SJSA1 (cell line): ENCODE measurements around the gene FOXC2. TPM values are rescaled to one million over a fixed set of nuclear protein-coding genes. Genes with fewer than 3 reads are reported as not detected.

Experiments
- DNase-seq, 2 experiments: peaks; one replicate each; pipeline ENCODE4 v3.0.0-alpha.2; 2015 to 2020; ENCODE audit warnings: low spot score in 2 of 2, low read depth in 1 of 2
- H3K27ac ChIP-seq: fragments of 250-450 bp; sonication (Bioruptor Pico); 2 replicates; pipeline ENCODE4 v1.5.1; 2020; ENCODE audit warnings: mild to moderate bottlenecking, moderate library complexity
- H3K27me3 ChIP-seq: fragments of 250-450 bp; sonication (Bioruptor Pico); replicated peaks from 2 replicates; pipeline ENCODE4 v1.5.1; 2020; ENCODE audit warnings: mild to moderate bottlenecking, moderate library complexity
- H3K36me3 ChIP-seq: fragments of 250-450 bp; sonication (Bioruptor Pico); 2 replicates; pipeline ENCODE4 v1.5.1; 2020; ENCODE audit warnings: mild to moderate bottlenecking
- H3K4me1 ChIP-seq: fragments of 250-450 bp; sonication (Bioruptor Pico); replicated peaks from 2 replicates; pipeline ENCODE4 v1.6.1; 2021; ENCODE audit warnings: mild to moderate bottlenecking
- H3K4me3 ChIP-seq: fragments of 250-450 bp; sonication (Bioruptor Pico); 2 replicates; pipeline ENCODE4 v1.5.1; 2020; ENCODE audit warnings: mild to moderate bottlenecking
- H3K9me3 ChIP-seq: fragments of 250-450 bp; sonication (Bioruptor Pico); replicated peaks from 2 replicates; pipeline ENCODE4 v1.5.1; 2020; ENCODE audit warnings: mild to moderate bottlenecking
- total RNA-seq: library from RNA; depleted of rRNA; stranded (reverse); fragments of >200 nt; shearing (Covaris generic); gene quantifications from 2 replicates; pipeline ENCODE4 v1.2.3, GENCODE V29; 2014

Gene FOXC2
- total RNA-seq, 1 experiment from 2014 or later = 3.9 TPM

DNA sequence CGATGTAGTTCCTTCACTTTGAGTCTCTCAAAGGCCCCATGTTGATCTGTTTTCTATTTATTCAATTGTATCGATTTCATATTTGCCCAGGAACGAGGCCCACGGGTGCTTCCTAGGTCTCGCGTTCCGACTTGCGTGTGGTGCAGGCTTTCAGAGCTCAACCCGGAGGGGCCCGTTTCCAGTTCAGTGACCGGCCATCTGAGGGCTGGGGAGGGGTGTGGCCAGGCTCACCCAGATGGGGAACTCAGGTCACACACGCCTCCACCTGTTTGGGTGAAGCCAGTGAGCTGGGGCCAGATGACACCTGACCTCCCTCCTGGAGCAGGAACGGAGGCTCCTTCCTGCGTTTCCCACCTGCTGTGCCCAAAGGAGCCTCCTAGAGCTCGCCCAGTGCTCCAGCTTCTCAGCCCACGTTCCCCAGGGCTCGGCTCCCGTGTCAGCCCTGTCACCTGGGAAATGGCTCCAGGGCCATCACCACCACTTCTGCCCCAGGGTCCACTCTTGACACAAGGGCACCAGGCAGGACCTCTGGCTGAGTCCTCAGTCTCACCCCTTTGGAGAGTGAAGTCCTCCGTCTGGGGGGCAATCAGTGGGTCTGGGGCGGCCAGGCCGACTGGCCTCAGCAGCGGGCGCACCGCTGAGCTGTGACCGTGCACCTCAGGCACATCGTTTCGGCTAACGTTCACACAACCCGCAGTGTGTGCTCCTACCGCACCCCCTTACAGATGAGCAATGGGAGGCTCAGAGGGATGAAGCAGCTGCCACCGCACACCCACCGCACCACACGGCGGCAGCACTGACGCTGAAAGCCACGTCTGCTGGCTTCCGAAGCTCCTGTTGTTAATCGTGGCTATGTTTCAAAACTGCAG, 38.3 kb upstream of the FOXC2 start:
- DNase-seq = no peak
- Histone ChIP-seq H3K4me1 (peaks cover 8% of the 10 kb centered on the region), H3K9me3 (no peaks in the 10 kb centered on the region), H3K4me3 (no peak overlapping the region), H3K36me3 (no peaks in the 10 kb centered on the region; the same call in 1 of the 2 replicates), H3K27me3 (no peaks in the 10 kb centered on the region), H3K27ac (no peak overlapping the region)

DNA sequence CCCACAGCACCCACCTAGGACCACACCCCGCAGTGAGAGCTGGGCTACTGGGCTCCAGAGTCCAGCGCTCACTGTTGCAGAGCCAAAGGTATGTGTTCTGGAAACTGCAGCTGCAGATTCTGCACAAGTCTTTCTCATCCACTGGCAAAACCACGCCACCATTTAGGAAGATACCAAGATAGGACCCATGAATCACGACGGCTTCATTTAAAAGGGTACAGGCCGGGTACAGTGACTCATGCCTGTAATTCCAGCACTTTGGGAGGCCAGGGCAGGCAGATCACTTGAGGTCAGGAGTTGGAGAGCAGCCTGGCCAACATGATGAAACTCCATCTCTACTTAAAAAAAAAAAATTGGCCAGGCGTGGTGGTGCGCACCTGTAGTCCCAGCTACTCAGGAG, 37.5 kb upstream of the FOXC2 start:
- H3K27me3 ChIP-seq = no peaks in the 10 kb centered on the region
- DNase-seq = peak in 1 of 2 experiments; percentile 33
- H3K4me1 ChIP-seq = peaks cover 8% of the 10 kb centered on the region
- H3K36me3 ChIP-seq = no peaks in the 10 kb centered on the region; the same call in none of the 2 replicates
- H3K27ac ChIP-seq = no peak overlapping the region
- no peaks in the 10 kb centered on the region for H3K9me3 ChIP-seq
- H3K4me3 ChIP-seq = no peak overlapping the region

DNA sequence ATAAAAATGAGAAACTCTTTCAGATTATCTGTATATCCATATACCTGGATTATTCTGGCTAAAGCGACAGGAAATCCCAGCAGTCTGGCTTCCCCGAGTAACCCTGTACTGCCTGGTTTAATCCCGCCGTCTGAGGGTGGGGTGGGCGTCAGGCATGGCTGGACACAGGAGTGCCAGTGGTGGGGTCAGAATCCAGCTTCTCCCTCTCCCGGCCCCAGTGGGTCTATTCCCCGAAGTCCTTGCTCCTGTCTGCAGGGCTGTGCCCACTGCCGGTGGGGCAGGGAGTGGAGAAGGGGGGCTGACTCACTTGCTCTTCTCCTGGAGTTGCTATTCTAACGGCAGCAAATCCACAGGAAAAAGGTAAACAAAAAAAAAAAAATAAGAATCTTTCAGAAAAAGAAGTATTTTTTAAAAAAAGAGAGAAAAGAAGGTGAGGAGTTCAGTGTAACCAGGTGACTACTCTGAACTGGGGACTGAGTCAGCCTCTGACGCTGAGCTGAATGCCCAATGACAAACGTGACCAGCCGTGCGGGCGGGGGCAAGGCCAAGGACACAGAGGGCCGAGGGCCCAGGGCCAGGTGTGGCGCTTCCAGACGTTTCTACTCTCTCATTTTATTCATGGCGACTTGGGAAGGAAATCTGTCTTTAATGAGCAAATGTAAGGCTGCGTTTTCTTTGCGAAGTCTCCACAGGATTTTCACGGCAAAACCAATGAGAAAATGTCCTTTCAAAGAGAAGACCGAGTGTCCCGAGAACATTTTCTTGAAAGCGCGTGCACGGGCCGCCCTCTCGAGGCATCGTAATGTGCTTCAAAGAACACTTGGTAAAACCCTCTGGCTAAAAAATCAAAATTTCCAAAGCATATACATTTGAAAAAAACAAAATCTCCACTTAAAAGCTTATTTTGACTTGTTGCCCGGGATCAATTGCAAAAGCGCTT, 36.1 kb upstream of the FOXC2 start:
- DNase-seq = no peak
- H3K27ac ChIP-seq = no peak overlapping the region

DNA sequence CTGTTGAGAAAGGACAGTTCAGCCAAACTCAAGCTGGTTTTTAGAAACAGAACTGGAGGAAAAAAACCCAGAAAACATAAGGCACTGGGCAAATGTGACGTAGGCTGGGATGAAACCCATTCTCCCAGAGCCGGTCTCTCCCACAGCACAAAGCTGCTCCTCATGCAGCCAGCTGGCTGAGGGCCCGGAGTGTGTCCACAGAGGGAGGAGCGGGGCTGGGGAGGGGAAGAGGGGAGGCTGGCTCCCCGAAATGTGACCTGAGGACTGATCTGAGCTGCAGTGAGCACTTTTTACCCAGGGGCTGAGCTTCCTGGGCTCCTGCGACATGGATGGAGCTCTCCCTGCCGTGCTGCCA, 35.5 kb upstream of the FOXC2 start:
- DNase-seq = no peak
- Histone ChIP-seq H3K9me3 (no peaks in the 10 kb centered on the region), H3K36me3 (peaks cover 4% of the 10 kb centered on the region), H3K4me1 (peaks cover 14% of the 10 kb centered on the region), H3K4me3 (no peak overlapping the region), H3K27ac (no peak overlapping the region), H3K27me3 (no peaks in the 10 kb centered on the region)

More for the DNA sequence above, 36.1 kb upstream of the FOXC2 start:
- H3K9me3 ChIP-seq = no peaks in the 10 kb centered on the region
- no peak overlapping the region for H3K4me3 ChIP-seq
- H3K4me1 ChIP-seq = peaks cover 14% of the 10 kb centered on the region
- no peaks in the 10 kb centered on the region; the same call in none of the 2 replicates for H3K36me3 ChIP-seq
- H3K27me3 ChIP-seq = no peaks in the 10 kb centered on the region

DNA sequence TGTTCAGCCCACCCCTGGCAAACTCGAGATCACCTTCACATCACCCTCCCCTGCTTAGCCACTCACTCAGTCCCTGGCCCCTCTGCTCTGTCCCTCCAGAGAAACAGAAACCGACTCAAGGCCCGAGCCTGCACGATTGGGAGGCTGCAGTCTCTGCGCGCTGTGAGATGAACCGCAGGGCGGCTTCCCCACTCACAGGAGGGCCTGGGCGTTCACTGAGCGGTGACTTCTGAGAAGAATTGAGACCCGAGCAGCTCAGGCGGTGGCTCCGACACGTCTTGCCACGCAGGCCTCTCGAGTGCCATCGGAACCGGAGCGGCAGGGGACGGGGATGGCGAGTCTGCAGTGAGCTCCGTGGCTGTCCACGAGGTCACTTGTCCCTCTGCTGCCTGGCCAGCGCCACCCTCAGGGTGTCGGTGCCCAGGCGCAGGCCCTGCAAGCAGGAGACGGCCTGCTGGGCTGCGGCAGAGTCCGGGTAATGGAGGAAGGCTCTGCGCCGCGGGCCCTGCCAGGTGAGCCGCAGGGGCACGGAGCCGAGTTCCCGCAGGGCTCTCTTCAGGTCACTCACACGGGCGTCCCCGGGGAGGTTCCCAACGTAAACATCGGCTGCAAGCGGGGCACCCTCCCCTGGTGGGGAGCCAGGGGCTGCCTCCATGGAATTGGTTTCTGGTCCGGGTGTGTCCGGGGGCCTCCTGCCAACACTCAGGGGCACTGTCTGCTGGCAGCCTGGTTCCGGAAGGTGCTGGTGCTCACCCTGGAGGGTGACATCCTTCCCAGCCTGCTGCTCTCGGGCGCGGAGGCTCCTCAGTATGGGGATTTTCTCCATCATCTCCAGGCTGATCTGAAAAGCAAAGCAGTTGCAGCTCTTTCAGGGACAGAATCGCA, 34.7 kb upstream of the FOXC2 start:
- H3K4me1 ChIP-seq = peaks cover 14% of the 10 kb centered on the region
- DNase-seq = no peak
- no peaks in the 10 kb centered on the region for H3K27me3 ChIP-seq
- H3K27ac ChIP-seq = no peak overlapping the region
- H3K36me3 ChIP-seq = peaks cover 6% of the 10 kb centered on the region
- H3K9me3 ChIP-seq = no peaks in the 10 kb centered on the region
- H3K4me3 ChIP-seq = no peak overlapping the region

DNA sequence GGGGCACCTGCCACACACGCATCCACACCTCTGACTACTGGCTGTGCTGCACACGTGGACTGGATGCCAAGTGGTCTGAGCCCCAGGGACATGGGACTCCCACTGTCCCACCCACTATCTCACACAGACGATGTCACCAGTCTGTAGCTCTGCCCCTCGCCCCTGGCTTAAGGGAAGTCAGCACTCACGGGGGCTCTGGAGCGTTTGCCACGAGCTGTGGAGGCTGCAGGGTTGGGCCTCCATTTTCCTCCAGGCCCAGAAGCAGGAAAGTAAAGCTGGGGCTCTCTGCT, 34.2 kb upstream of the FOXC2 start:
- H3K9me3 ChIP-seq = no peaks in the 10 kb centered on the region
- DNase-seq = no peak
- H3K4me3 ChIP-seq = no peak overlapping the region
- peaks cover 10% of the 10 kb centered on the region for H3K36me3 ChIP-seq
- H3K4me1 ChIP-seq = peaks cover 14% of the 10 kb centered on the region
- H3K27me3 ChIP-seq = no peaks in the 10 kb centered on the region
- no peak overlapping the region for H3K27ac ChIP-seq

DNA sequence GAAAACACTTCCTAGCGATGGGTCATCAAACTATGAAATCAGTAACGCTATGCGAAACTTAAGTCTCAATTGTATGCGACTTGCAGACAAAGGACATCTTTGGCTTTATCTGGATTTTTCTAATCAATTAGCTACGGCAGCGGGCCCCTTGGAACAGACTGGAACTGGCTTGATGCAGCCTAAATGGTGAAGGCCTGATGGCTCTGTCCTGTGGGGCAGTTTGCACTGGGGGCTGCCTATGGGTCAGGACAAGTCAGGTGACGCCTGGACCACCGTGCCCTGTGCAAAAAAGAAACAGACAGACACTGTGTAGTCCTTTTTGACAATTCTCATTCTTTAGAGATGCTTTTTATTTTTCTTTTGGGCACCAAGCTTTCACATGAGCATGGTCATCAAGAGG, 33.6 kb upstream of the FOXC2 start:
- Histone ChIP-seq H3K27ac (no peak overlapping the region), H3K27me3 (no peaks in the 10 kb centered on the region), H3K36me3 (peaks cover 16% of the 10 kb centered on the region), H3K4me3 (no peak overlapping the region), H3K4me1 (peaks cover 14% of the 10 kb centered on the region), H3K9me3 (no peaks in the 10 kb centered on the region)
- DNase-seq = no peak

DNA sequence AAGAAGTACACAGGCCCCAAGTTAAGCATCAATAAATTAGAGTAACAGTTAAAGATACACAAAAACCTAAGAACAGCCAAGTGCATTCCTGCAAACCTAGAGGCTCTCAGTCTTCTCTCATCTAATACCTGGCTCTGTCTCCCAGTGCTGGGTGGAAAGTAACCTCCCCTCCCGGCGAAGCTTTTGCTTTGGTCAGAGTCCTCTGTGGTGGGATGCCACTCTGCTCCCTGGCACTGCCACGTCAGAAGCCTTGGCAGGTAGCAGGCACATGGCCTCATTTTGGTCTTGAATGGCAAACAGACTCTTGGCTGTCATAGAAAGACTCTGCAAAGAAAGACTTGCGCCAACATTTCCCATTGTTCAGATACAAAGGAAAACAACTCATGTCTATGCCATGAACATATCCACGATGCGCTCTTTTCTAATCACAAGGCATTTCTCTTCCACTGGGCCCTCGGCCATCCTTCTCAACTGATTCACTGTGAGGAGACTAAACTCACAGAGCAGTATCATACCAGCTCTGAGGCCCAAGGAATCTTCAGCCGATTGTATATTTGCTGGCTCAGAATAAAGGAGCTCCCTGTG, 32.8 kb upstream of the FOXC2 start:
- Histone ChIP-seq H3K4me1 (peaks cover 14% of the 10 kb centered on the region), H3K27me3 (no peaks in the 10 kb centered on the region), H3K9me3 (no peaks in the 10 kb centered on the region), H3K4me3 (no peak overlapping the region), H3K36me3 (peaks cover 23% of the 10 kb centered on the region), H3K27ac (no peak overlapping the region)
- no peak for DNase-seq

DNA sequence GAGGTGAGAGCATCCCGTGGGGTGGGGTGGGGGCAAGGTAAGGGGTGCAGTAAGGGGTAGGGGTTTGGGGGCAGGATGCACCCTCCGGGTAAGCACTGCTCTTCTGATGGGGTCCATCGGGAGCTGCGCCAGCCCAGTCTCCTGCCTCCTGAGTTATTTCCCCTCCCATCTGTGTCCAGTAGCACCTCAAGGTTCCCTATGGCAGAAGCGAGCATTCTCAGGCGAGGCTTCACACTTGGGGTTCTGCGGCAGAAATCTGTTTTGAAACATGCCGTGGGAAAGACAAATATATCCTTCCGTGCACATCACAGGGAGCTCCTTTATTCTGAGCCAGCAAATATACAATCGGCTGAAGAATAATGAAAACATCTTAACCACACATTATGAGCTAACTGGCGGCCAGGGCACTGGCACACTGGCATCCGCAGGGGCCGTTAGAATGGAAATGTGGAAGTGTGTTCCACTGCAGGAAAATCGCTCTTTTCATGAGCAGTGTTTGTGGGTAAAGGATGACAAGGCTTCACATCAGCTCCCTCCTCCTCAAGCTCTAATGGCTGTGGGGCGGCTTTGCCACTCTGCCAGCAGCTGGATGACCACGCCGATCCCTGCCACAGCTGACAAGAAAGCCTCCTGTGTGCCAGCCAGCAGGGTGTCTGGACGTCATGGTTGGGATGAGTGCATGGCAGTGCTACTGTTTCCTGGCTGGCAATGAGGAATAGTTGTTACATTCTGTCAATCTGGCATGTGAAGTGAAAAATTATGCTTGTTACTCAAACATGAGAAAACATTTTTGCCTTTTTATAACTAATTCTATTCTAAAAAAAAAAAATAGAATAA, 31.6 kb upstream of the FOXC2 start:
- DNase-seq = peak in 1 of 2 experiments; percentile 68
- Histone ChIP-seq H3K4me1 (peaks cover 6% of the 10 kb centered on the region; the same call in 1 of the 2 replicates), H3K4me3 (no peak overlapping the region), H3K27me3 (no peaks in the 10 kb centered on the region), H3K27ac (no peak overlapping the region), H3K9me3 (no peaks in the 10 kb centered on the region), H3K36me3 (peaks cover 33% of the 10 kb centered on the region)

DNA sequence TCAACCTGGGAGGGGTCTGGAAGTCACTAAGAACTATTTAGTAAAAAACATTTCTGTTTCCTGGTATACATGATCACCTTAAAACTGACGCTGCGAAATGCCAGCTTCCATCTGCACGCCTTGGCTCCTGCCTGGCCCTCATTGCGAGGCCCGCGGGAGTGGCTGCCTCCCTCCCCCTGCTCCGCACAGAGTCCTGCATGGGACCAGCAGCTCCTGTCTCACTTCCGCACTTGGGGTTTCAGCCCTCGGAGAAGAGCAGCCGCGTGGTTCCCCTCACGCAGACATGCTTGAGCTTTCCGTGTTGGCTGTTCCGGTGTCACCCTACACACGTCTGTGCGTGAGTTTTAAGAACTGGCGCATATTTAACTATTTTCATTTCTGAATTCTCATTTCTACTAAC, 30.0 kb upstream of the FOXC2 start:
- no peak for DNase-seq
- Histone ChIP-seq H3K9me3 (no peaks in the 10 kb centered on the region), H3K27me3 (no peaks in the 10 kb centered on the region), H3K4me3 (no peak overlapping the region), H3K4me1 (peaks cover 6% of the 10 kb centered on the region; the same call in 1 of the 2 replicates), H3K27ac (no peak overlapping the region), H3K36me3 (peaks cover 49% of the 10 kb centered on the region)

DNA sequence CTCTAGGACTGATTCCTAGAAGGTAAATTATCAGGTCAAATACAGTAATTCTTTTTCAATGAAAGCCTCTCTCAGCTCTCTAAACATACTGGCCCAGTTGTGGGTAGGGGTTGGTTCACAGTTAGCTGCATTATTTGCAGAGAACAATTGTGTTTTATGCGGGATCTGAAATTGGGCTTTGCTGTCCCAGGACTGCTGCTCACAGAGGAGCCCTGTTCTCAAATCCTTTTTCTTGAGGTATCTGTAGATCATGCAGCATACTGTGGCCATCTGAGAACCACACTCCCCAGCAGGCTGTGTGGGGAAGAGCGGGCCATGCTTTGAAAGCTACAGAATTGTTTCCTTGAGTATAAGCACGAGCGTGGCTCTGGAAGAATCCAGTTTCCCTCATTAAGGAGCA, 29.1 kb upstream of the FOXC2 start:
- Histone ChIP-seq H3K36me3 (peaks cover 58% of the 10 kb centered on the region), H3K27me3 (no peaks in the 10 kb centered on the region), H3K27ac (no peak overlapping the region), H3K9me3 (no peaks in the 10 kb centered on the region), H3K4me1 (peaks cover 6% of the 10 kb centered on the region; the same call in 1 of the 2 replicates), H3K4me3 (no peak overlapping the region)
- no peak for DNase-seq

DNA sequence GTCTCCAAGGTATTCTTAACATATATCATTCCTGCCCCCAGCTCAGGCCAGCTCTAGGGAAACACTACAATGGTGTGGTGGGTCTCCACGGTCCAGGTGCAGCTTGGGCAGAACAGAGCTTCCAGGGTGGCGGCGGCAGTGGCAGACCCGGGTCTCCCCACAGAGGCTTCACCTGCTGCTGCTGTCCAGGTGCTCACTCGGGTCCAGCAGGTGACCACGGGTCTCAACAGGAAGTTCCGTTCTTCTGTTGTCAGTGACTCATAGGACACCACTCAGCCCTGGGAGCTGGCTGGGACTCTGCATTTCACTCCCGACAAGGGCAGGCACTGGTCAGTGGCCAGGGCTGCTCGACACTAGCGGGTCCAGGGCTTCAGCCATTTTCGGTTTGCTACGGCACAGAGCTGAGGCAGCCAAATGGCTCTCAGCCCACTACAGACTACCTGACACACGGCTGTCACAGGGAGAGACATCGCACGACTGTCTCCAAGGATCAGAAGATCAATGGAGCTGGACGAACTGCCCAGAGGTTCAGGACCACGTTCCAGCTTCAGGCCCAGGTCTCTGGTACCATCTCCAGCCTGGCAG, 28.3 kb upstream of the FOXC2 start:
- H3K4me1 ChIP-seq = peaks cover 6% of the 10 kb centered on the region; the same call in 1 of the 2 replicates
- no peaks in the 10 kb centered on the region for H3K9me3 ChIP-seq
- no peak overlapping the region for H3K4me3 ChIP-seq
- DNase-seq = no peak
- H3K27ac ChIP-seq = no peak overlapping the region
- H3K36me3 ChIP-seq = peaks cover 63% of the 10 kb centered on the region
- H3K27me3 ChIP-seq = no peaks in the 10 kb centered on the region
